ENCODE measurements around the gene LAMA5.

LAMA5 gene

DNA sequence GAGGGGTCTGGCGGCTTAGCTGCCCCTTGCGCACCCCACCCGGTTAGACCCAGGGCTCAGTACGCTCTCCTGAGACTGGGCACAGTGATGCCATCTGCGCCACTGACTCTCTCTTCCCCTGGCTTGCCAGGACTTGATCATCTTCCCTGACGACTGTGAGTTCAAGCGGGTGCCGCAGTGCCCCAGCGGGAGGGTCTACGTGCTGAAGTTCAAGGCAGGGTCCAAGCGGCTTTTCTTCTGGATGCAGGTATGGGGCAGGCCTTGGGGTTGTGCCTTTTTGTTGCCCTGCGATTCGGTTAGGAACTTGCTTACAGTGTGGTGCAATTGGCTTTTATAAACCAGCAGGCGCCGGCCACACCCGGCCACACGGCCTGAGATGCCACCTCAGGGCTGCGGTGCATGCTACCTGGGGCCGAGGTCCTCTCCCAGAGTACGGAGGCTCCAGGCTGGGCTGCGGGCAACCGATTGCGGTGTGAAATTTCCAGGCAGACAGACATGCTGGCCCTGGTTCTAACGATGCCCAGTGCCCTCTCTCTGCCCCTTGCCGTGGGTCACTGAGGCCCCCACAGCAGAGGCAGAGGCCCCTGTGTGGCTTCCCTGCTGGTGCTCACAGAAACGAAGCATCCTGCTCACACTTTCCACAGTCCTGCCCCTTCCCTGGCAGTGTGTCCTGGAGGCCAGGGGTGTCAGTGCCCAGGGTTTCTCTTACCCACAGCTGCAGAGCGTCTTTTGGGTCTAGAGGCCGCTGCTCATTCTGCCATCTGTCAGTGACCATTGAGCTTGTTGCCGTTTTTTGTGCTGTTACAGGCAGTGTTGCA lies 62.6 kb downstream of the LAMA5 start:
- Histone ChIP-seq H3K27me3 (ENCODE audit: insufficient read depth, low read length, poor library complexity) (no peaks in the 10 kb centered on the region), H2AFZ (ENCODE audit: low read depth, low read length) (no peak overlapping the region), H3K4me1 (ENCODE audit: insufficient read depth, low read length) (peaks cover 38% of the 10 kb centered on the region), H3K9me3 (ENCODE audit: insufficient read depth, low read length, severe bottlenecking) (no peaks in the 10 kb centered on the region), H4K20me1 (ENCODE audit: insufficient read depth, low read length) (peaks cover 57% of the 10 kb centered on the region), H3K9ac (ENCODE audit: low read depth, low read length) (peak overlapping the region; percentile 93), H3K4me3 (ENCODE audit: low read depth in 1 of 2, low read length in 2 of 2) (peak overlapping the region; percentile 99 to 100; a peak in 3 of 4 replicates), H3K36me3 (ENCODE audit: insufficient read depth, low read length) (peaks cover 62% of the 10 kb centered on the region), H3K27ac (ENCODE audit: low read length) (peak overlapping the region; percentile 79), H3K4me2 (ENCODE audit: insufficient read depth, low read length) (peak overlapping the region; percentile 100), H3K79me2 (ENCODE audit: insufficient read depth, low read length) (peaks cover 41% of the 10 kb centered on the region)
- no peak for DNase-seq
- ATAC-seq (ENCODE audit: insufficient read depth, low read depth): no peak
- TF ChIP-seq EZH2 (IDR thresholded peaks at IDR 0.05; ENCODE audit: borderline replicate concordance, low read depth, low read length, severe bottlenecking): no peak
- TF ChIP-seq, protein P1, sequence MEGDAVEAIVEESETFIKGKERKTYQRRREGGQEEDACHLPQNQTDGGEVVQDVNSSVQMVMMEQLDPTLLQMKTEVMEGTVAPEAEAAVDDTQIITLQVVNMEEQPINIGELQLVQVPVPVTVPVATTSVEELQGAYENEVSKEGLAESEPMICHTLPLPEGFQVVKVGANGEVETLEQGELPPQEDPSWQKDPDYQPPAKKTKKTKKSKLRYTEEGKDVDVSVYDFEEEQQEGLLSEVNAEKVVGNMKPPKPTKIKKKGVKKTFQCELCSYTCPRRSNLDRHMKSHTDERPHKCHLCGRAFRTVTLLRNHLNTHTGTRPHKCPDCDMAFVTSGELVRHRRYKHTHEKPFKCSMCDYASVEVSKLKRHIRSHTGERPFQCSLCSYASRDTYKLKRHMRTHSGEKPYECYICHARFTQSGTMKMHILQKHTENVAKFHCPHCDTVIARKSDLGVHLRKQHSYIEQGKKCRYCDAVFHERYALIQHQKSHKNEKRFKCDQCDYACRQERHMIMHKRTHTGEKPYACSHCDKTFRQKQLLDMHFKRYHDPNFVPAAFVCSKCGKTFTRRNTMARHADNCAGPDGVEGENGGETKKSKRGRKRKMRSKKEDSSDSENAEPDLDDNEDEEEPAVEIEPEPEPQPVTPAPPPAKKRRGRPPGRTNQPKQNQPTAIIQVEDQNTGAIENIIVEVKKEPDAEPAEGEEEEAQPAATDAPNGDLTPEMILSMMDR (IDR thresholded peaks at IDR 0.05; ENCODE audit: borderline replicate concordance, extremely low read depth, low read length, poor library complexity, severe bottlenecking): no peak

DNA sequence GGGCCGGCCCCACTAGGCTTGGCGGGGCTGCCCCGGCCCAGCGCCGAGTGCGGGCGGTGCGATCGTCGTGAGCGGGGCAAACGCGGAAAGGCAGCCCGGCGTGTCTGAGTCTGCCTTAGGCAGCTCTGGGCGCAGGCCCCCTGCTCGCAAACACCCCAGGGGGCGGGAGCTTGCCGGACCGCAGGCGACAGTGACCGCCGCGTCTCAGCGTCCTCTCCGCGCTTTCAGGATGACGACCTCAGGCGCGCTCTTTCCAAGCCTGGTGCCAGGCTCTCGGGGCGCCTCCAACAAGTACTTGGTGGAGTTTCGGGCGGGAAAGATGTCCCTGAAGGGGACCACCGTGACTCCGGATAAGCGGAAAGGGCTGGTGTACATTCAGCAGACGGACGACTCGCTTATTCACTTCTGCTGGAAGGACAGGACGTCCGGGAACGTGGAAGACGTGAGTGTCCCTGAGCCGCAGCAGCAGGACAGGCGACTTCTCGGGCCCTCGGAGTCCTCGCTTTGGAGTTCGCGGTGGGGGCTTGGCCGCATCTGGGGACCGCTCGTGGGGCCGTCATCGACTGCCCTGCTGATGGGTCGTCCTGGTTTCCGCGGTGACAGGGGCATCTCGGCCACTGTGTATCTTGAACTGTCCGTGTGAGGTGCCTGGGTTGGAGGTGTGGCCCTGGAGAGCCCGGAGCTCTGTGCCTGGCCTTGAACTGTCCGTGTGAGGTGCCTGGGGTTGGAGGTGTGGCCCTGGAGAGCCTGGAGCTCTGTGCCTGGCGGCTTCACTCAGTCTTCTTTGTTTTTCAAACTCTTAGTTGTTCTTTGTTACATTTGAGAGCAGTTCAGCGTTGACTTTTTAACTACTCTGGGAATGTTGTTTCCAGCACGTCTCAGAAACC lies 63.5 kb downstream of the LAMA5 start:
- H3K79me2 ChIP-seq (ENCODE audit: insufficient read depth, low read length): peaks cover 41% of the 10 kb centered on the region
- DNase-seq: peak; percentile 23
- TF ChIP-seq, protein P1 (IDR thresholded peaks at IDR 0.05; ENCODE audit: borderline replicate concordance, extremely low read depth, low read length, poor library complexity, severe bottlenecking): no peak
- no peak for TF ChIP-seq EZH2 (IDR thresholded peaks at IDR 0.05; ENCODE audit: borderline replicate concordance, low read depth, low read length, severe bottlenecking)
- peaks cover 59% of the 10 kb centered on the region for H3K36me3 ChIP-seq (ENCODE audit: insufficient read depth, low read length)
- H4K20me1 ChIP-seq (ENCODE audit: insufficient read depth, low read length): peaks cover 54% of the 10 kb centered on the region
- H2AFZ ChIP-seq (ENCODE audit: low read depth, low read length): no peak overlapping the region
- ATAC-seq (ENCODE audit: insufficient read depth, low read depth): no peak
- peak overlapping the region; percentile 79 for H3K27ac ChIP-seq (ENCODE audit: low read length)
- no peaks in the 10 kb centered on the region for H3K27me3 ChIP-seq (ENCODE audit: insufficient read depth, low read length, poor library complexity)
- peak overlapping the region; percentile 99 to 100 for H3K4me3 ChIP-seq (ENCODE audit: low read depth in 1 of 2, low read length in 2 of 2)
- H3K4me1 ChIP-seq (ENCODE audit: insufficient read depth, low read length): peaks cover 38% of the 10 kb centered on the region
- no peaks in the 10 kb centered on the region for H3K9me3 ChIP-seq (ENCODE audit: insufficient read depth, low read length, severe bottlenecking)
- peak overlapping the region; percentile 100 for H3K4me2 ChIP-seq (ENCODE audit: insufficient read depth, low read length)
- H3K9ac ChIP-seq (ENCODE audit: low read depth, low read length): peak overlapping the region; percentile 93

DNA sequence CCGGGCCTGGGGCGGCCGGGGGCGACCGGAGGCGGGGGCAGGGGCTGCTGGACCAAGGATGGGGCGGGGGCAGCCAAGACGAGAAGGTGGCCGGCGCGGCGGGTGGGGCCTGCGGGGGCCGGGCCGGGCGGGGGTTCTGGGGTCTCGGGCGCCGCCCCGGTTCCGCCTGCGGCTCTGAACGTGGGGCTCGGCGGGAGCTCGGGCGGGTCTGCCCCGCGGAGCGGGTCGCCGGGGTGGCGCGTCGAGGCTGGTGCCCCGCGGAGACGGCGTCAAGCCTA lies 64.1 kb downstream of the LAMA5 start:
- no peaks in the 10 kb centered on the region for H3K9me3 ChIP-seq (ENCODE audit: insufficient read depth, low read length, severe bottlenecking)
- H3K4me2 ChIP-seq (ENCODE audit: insufficient read depth, low read length): peak overlapping the region; percentile 100
- H2AFZ ChIP-seq (ENCODE audit: low read depth, low read length): no peak overlapping the region
- ATAC-seq (ENCODE audit: insufficient read depth, low read depth) (no peak), DNase-seq (no peak)
- peak overlapping the region; percentile 79 for H3K27ac ChIP-seq (ENCODE audit: low read length)
- no peaks in the 10 kb centered on the region for H3K27me3 ChIP-seq (ENCODE audit: insufficient read depth, low read length, poor library complexity)
- TF ChIP-seq, protein P1 (IDR thresholded peaks at IDR 0.05; ENCODE audit: borderline replicate concordance, extremely low read depth, low read length, poor library complexity, severe bottlenecking): no peak
- TF ChIP-seq EZH2 (IDR thresholded peaks at IDR 0.05; ENCODE audit: borderline replicate concordance, low read depth, low read length, severe bottlenecking): no peak
- peak overlapping the region; percentile 93 for H3K9ac ChIP-seq (ENCODE audit: low read depth, low read length)
- H4K20me1 ChIP-seq (ENCODE audit: insufficient read depth, low read length): peaks cover 49% of the 10 kb centered on the region
- H3K4me3 ChIP-seq (ENCODE audit: low read depth in 1 of 2, low read length in 2 of 2): peak overlapping the region; percentile 99 to 100; a peak in 3 of 4 replicates
- H3K79me2 ChIP-seq (ENCODE audit: insufficient read depth, low read length): peaks cover 41% of the 10 kb centered on the region
- peaks cover 38% of the 10 kb centered on the region for H3K4me1 ChIP-seq (ENCODE audit: insufficient read depth, low read length)
- peaks cover 55% of the 10 kb centered on the region for H3K36me3 ChIP-seq (ENCODE audit: insufficient read depth, low read length)
